NCI-H345 (cell line): Measurements from ENCODE around the gene IRX2.

Experiments used
- DNase-seq: peaks from one replicate; lab custom pipeline; 2025; lab: John Stamatoyannopoulos, UW

Gene IRX2

DNA sequence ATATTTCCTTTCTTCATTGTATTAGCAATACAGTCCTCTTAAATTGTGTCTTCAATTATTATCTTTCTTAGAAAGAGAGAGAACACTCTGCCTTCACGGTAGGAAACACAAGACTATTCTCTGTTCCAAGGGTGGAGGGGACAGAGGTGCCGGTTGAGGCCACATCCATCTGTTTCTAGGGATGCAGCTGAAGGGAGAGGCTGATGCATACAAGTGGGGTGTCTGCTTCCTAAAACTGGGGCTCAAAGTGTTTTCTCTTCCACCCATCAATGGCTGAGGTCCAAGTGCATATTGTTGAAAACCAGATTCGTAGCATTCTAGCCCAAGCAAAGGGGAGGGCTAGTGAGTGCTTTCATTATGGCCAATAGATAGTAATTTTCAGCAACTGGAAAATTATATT is 9.5 kb downstream of the IRX2 start:
- DNase-seq, result no peak

DNA sequence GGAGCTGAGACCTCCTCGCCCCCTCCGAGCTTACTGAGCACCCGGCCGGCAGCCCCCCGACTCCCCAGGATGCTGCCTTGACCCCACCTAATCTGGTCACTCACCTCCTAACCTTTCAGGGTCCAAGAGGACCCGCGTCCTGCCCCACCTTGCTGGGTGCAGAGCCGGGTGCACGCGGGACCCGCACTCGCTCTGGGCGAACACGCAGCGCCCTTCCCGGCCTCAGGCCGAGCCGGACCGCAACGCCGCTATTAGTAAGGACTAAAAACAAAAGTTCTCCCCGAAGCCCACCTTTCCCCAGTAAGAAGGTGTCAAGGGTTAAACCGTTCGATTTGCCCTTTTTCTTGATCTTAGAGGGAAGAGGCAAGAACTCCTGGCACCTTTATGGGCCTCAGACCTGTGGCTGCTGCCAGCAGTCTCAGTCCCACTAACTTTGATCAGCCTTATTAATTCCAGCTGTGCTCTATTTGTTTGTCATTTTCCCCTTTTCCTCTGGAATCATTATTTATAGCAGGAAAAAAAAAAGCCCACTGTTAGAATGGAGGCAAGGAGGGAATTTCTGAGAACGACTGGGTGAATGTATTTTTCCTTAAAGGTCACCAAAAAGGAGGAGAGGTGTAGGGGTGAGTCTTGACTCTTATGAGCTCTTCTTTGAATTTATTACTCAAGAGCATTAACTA is 10.5 kb downstream of the IRX2 start:
- no peak for DNase-seq

DNA sequence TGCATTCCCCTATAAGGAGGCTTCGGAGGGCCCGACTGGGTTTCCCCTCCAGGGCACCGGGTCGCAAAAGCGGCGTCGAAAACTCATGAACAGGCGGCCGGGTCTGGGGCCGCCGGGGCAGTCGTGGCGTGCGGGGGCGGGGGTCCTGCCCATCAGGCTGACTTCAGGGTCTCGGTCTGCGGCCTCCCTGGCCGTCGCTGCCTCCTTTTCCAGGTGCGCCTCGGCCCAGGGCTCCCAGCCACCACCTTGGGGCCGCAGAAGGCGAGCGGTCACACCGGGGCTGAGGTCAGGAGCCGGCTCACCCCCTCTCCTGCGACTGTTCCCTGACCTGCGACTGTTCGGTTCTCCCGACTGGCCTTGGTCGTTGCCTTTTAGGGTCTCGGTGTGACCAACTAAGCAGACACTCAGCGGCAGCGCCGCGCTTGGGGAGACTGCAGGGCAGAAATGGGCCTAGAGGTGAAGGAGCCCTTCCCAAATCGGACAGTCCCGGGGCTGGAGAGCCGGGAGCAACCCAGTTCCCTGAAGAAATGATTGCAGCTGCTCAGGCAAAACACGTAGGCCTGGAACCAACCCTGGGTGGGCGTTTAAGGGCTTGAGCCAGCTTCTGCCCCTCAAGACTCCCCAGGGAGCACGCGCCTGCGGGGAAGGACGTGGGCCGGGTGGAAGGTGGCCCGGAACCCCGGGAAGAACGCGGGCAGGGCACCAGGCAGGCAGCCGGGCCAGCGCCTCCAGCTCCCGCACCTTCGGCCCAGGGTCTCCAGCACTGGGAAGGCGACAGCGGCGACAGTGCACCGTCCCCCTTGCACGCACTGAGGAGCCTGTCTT is 11.2 kb downstream of the IRX2 start:
- DNase-seq, result no peak

DNA sequence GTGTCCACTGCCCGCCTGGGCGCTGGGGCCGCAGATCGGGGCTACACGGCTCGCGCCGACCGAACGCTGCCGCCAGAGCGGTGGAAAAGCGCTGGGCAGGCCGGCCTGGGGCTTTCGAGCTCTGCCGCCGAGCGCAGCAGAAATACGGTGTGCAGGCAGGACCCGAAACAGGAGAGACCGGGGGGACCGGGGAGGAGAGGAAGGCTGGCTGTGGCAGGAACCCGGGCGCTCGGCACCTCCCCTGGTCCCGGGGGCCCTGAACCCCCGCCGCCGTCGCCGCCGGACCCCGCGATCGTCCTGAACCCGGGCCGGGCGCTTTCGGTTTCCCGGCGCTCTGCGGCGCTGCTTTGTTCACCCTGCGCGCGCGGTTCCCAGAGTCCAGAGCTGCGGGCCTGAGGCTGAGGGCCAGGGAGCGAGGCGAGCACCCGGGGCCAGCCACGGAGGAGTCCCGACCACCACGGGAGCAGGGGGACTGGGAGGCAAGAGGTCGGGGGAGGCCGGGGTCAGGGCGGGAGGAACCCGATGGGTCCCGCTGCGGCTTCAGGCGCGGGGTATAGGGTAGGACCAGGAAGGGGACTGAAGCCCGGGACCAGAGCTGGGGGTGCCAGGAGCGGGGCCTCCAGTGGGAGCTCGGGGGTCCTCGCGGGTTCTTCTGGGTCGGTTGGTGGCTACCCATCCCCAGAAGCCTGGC is 12.0 kb downstream of the IRX2 start:
- DNase-seq, result no peak

DNA sequence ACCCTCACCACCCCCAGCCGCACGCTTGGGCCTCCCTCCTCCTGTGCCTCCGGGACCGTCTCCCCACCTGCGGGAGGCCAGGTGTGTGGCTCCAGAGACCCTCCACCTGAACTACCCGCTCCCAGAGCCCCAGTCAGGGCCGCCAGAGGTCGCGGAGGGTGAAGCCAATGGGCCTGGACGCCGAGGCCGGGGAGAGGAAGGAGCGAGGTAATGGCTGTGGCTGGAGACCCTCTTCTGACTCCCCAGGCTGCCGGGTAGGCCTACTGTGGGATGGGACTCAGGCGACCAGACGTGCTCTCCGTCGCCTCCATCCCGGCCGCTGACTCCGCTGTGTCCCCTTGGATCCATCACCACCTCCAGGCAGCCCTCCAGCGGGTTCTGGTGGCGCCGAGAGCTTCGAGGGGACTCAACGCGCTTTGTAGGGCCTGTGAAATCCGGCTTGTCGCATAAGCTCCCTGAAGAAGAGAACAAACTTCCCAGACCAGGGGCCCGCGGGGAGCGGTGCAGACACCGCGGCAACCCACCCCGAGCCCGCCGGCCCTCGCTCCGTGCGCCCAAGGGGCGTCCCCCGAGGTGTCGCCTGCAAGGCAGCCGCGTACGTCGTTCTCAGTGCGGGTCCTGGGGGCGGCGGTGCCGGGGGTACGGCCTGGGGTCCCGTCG is 12.6 kb downstream of the IRX2 start:
- no peak for DNase-seq

DNA sequence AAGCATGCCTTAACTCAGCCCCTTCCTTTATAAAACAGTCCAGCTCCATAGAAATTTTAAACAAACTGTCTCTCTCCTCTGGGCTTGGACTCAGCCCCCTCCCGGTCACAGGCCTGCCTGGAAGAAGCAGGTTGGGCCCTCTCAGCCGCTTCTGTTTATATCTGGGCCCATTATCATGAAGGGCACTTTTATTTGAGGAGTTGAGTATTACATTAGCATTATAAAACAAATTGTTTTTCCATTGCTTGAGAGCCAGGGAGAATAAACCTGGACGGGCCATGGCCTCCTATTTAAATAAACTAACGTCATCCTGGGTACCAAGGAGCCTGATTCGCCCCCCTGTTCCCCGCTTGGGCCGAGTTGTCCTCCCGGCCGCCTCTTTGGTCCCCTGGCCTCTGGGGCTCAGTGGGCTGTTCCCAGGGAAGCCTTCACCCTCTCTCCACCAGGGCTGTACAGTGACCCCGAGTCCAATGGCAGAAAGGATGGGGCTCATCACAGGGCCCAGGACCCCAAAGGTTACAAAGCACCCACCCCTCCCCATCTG is 13.2 kb downstream of the IRX2 start:
- DNase-seq, result no peak

DNA sequence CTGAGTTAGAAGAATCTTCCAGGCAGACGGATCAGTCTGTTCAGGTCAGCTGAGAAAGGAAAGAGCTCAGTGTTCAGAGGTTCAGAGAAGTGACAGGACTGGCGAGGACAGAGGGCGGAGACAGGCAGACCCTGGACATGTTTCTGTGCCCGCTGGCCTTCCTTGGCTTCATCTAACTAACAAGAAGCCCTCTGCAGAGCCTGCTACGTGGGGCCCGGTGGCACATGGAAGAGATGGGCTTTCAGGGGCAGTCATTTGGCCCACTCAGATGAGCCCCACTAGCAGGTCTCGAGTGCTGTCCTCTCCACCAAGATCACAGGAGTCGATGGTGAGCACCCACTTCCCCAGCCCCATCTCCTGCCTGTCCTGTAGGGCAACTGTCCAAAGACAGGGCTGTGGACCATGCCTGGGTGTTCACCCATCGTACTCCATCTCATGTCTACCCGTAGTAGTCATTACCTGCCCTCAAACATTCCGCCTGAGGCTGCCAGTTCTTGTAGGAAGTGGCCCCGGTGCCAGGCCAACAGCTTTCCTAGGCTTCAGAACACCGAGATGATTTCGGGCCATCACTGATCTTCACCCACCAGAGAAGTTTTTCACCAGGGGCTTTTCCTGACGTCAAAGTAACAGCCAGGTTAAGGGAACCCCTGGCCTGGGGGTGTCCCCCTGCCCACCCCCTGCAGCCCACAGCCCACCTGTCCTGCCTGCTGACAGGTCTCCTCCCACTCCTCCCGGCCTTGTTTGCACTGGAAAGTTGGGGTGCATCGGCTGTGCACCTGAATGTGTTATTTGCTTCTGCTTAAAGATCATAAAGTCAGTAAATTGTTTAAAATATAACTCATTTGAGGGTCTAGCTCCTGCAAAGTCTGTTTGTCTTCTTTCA is 14.0 kb downstream of the IRX2 start:
- DNase-seq, result no peak

DNA sequence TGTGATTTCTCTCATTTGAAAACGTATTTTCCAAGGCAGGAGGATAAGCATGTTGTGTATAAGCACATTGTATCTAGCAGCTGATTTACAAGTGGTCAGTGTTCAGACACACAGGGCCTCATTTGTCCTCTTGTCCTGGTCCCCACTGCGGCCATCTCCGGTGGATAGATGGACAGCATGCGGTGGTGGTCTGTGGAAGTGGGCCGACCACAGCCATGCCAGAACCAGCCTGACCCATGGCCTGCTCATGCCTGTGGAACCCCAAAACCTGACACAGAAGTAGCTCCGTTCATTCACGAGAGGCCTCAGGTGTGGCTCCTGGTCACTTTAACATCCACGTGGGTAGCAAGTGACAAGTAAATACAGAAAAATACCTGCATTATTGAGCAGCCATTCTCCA is 14.6 kb downstream of the IRX2 start:
- DNase-seq, result no peak

DNA sequence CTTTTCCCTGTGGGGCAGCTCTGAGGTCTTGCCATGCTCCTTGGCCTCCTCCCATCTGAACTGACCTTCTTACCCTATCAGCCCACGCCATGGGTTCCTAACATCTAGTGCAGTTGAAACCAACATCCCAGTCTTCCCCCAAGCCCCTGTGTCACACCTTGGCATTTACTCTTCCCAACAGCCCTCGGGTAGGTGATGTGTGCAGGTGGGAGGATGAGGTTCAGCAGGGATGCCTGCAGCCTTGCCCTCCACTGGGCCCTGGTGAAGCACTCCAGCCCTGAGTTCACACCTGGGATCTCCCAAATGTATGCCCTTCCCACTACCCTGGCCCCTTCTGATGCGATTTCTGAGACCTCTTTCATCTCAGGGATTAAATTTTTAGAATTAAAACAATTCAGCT is 15.5 kb downstream of the IRX2 start:
- no peak for DNase-seq

DNA sequence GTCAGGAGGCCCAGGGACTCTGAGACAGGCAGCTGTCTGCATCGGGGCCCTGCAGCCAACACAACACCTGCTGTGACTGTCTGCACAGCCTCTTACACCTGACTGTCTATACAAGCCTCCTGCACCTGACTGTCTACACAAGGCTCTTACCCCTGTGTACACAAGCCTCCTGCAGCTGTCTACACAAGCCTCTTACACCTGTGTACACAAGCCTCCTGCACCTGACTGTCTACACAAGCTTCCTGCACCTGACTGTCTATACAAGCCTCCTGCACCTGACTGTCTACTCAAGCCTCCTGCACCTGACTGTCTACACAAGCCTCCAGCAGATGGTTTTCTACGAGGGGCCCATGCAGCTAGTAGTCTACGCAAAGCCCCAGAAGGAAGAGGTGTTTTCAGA is 18.6 kb downstream of the IRX2 start:
- peak; percentile 62 for DNase-seq

DNA sequence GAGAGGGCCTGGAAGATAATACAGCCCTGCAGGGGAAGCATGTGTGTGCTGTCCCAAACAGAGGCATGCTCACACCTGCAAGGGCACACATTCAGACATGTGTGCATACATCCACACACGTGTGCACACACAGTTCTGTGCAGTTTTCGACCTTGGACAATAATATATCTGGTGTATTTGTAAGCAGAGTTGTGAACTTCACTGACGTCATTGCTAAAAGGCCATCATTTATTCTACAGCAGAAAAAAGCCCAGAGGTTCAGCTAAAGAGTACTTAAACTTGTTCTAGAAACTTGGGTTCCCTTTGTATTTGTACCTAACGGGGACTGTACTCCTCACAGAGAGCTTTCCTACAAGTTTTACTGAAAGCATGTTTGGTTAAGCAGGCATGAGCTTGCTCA is 19.5 kb downstream of the IRX2 start:
- no peak for DNase-seq

DNA sequence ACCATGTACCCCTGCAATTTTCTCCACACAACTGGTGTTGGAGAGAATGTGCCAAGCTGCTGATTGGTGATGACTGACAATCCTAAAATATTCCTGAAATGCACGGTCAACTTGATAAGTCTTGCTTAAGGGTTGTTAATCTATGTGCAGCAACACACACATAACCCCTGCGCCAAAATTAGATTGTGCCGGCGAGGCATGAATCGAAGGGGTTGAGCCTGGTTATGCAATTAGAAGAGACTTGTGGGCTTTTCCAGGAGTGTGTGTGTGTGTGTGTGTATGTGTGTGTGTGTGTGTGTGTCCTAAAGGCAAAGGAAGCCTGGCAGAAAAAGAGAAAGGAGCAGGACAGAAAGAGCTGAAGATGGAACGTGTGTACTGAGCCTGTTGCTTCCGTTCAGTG is 22.3 kb downstream of the IRX2 start:
- DNase-seq, result no peak

DNA sequence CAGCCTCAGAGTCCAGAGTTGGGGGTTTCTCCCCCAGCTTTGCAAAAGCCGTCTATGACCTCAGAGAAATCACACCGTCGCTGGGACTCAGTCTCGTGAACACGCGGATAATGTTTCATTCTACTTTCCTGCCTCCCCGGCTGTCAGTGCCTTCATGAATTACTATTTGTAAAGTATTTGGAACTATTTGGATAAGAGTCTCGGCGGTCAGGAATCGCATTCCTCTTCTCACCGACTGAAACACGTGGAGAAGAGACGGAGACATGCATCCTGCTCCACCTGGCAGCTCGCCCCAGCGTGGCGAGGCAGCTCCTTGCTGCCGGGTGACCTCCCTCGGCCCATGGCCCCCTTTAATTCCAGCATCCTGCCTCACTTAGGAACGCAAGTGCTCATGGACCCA is 23.9 kb downstream of the IRX2 start:
- DNase-seq, result no peak

DNA sequence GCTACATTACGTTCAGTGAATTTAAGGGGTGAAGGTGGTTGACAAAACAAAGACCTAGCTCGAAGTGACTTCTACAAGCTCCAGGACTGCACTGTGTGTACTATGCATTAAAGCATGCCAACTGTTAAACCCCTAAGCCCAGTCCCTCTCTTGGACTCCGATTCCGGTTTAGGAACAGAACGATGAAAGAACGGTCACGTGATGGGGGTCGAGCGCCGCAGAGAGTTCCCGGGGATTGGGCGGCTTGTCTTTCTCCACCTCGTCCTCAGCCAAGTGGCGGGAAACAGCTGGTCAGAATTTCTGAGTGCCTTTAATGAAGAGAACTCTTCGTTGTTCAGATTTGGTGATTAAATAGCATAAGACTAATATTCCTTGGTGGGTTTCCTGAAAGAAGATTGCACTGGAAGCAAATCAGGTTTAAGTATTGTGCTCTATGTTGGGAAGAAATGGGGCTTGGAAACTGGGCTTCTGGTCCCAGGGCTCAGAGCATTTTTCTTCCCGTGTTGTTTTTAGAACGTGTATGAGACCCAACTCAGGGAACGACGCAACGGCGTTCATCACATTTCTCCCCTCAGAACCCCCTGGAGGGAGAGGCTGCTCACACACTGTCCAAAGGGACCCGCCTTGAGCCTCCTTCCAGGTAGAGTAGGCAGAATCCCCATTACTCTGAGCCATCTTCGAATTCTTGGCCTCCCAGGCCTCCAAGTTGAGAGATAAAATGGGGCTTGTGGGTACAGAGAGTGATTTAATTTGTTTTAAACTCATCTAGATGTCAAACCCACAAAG is 25.3 kb downstream of the IRX2 start:
- DNase-seq, result no peak

DNA sequence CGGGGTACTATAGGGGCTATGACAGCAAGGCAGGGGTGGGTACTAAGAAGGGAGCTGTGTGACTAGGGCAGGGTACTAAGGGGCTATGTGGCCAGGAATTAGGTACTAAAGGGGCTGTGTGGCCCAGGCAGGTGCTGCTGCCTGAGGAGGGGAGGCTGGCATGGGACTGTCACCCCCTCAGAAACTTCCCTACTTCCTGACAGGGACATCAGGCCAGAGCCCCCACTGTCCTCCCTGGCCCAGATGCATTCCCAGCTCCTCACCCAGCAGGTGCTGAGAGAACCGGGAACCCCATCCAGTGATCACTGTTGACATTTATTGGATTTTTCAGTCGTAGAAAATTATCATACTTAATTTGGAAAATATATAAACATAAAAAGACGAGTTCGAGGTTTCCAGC is 26.6 kb downstream of the IRX2 start:
- DNase-seq, result no peak

DNA sequence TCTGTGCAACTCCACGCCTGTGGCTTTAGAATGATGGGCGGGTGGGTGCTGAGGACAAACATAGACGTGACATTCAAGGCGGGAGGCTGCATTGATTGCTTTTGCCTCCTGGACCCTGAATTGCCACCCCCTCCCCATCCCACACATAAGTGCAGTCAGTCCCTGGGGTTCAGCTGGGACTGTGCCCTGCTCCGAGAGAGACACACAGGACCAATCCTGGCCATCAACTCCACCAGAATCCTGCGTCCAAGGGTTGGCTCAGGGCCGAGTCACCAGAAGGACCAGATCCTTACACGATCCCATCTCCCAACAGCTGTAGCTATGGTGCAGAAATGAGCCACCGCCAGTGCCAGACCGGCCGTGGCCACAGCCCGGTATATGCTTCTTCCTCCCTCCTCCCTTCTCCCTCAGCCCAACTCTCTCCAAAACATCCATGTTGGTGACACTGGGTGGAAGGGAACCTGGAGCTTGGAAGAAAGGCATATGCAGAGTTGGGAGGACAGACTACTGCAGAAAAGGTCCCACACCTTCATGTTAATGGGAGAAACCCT is 27.4 kb downstream of the IRX2 start:
- no peak for DNase-seq

DNA sequence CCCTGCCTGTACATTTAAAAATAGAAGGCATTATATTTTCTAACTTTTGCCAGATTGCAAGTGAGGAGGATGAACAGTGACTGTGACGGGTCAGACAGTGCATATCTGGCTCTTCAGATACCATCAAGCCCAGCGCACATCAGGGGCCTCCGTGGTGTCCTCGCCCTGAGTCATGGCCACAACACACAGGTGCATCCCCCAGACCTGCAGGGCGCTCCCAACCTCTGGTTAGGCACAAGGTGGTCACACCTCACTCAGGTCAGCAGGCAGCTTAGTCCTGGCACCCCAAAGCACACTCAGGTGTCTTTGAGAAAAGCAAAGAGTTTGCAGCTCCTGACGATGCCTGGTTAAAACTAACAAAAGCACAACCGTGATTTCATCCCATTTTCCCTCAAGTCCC is 28.6 kb downstream of the IRX2 start:
- no peak for DNase-seq

DNA sequence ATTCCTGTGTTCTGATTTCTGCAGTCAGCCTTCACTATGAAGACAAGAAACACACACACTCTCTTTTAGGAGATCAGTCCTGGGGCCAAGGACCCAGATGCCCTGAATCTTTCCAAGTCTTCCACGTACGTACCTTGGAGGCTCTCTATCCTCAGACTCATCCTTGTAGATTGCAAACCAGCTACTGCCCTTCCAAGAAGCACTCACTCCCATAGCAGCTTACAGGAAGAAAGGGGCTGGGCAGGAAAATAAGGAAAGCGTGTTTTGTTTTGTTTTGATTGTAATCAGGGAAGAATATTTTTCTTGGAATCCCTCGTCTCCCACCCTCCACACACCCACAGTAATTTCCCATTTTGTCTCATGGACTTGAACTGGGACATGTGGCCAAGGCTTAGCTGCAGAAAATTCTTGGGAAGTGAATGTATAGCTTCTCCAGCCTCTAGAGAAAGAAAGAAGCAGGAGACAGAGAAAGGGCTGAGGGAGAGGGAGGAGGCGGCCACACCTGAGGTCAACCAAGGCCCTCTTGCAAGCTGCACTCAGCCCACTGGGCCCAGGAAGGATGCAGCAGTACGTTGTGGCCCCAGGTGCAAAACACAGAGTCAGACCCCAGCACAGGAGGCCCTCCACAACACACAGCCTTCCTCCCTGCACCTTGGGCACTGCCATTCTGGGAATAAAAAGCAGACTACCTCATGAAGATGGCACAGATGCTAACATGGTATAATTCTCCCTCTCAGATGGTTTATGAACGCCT is 29.9 kb downstream of the IRX2 start:
- DNase-seq, result no peak

DNA sequence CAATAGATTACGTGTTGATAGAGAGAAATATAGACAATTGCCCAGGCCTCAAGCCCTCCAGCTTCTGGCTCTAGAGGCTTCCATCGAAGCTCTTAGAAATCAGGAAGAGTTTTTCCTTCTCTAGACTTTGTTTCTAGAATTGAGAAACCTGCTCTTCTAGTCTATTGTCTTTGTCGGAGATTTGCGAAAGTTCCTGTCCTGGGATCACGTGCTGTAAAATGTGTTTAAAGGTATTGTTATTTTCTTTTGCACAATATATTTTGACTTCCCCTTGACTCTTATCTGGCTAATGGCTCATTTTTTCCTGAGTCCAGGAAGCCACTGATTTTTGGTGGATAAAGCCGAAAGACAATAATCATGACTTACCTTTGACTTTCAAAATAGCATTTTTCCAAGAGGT is 32.1 kb downstream of the IRX2 start:
- DNase-seq, result no peak

DNA sequence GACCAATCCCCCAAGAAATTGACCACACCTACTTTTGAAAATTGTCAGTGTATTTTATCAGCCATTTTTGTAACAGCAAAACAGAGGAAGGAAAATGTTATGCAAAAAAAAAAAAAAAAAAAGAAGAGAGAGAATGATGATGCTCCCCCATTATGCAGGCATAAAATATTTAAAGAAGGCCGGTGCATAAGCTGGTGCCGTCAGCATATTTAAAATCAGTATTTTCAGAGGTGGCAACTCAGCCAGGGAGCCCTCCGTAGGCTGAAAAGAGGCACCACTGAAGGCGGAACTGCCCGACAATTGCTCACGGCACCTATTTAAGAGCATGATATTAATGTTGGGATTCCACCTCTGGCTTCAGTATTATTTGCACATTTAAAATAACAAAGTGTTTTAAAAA is 33.4 kb downstream of the IRX2 start:
- DNase-seq, result no peak
